ENCODE data around the gene HDAC4.

- TF ChIP-seq, protein P1, sequence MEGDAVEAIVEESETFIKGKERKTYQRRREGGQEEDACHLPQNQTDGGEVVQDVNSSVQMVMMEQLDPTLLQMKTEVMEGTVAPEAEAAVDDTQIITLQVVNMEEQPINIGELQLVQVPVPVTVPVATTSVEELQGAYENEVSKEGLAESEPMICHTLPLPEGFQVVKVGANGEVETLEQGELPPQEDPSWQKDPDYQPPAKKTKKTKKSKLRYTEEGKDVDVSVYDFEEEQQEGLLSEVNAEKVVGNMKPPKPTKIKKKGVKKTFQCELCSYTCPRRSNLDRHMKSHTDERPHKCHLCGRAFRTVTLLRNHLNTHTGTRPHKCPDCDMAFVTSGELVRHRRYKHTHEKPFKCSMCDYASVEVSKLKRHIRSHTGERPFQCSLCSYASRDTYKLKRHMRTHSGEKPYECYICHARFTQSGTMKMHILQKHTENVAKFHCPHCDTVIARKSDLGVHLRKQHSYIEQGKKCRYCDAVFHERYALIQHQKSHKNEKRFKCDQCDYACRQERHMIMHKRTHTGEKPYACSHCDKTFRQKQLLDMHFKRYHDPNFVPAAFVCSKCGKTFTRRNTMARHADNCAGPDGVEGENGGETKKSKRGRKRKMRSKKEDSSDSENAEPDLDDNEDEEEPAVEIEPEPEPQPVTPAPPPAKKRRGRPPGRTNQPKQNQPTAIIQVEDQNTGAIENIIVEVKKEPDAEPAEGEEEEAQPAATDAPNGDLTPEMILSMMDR (IDR thresholded peaks at IDR 0.05) = no peak
- no peak for TF ChIP-seq POLR2A (IDR thresholded peaks at IDR 0.05)
Observed at GRCh38 chr2:239252393-239252792, 148.4 kb downstream of the HDAC4 start.
